NOMO-1 treated with dmso at 0.1 percent for 144 hours (cell line): ENCODE results near the gene CSTPP1.
"Not testable (repeated sequence)": the region's sequence is repeated elsewhere in the genome, so short reads cannot be mapped to it uniquely, and the experiment has no call there.

Experiments used
- DNase-seq: peaks from one replicate; lab custom pipeline; 2025; ENCODE audit not compliant: unreplicated experiment; lab: John Stamatoyannopoulos, UW

Gene CSTPP1

DNA sequence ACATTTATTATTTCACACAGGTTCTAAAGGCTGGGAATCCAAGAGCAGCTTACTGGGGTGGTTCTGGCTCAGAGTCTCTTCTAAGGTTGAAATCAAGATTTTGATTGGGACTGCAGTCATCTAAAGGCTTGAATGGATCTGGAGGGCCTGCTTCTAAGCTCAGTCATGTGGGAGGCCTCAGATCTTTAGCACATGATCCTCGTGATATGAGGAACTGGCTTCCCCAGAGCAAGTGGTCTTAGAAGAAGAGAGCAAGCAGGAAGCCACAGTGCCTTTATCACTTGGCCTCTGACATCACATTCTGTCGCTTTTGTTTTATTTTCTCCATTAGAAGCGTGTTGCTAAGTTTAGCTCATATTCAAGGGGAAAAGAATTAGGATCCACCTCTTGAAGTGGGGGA lies 151.2 kb downstream of the CSTPP1 start:
- no peak for DNase-seq

DNA sequence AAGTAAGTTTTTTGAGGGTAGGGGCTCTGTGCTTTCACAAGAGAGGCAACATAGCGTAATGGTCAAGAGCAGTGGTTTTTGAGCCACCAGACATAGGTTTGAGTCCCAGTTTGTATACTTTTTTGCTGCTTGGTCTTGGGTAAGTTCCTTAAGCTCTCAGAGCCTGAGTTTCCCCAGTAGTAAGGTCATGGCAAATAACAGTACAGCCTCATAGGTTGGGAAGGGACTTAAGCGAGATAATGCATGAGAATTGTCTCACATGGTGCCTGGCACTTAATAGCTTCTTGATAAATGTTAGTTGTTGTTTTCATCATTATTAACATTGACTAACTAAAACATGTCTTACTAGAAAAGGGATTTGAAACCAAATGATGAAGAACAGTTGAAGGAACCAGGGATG lies 157.0 kb downstream of the CSTPP1 start:
- no peak for DNase-seq

DNA sequence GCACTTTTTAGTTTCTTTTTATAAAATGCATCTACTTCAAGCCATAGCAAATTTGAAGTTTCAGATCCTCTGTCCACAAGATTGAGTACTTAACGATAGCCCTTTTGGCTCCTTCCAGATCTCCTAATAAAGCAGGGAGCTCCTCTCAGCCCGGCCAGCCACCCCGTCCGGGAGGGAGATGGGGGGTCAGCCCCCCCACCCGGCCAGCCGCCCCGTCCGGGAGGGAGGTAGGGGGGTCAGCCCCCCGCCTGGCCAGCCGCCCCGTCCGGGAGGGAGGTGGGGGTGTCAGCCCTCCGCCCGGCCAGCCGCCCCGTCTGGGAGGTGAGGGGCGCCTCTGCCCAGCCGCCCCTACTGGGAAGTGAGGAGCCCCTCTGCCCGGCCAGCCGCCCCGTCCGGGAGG lies 160.3 kb downstream of the CSTPP1 start:
- not testable (repeated sequence) for DNase-seq

DNA sequence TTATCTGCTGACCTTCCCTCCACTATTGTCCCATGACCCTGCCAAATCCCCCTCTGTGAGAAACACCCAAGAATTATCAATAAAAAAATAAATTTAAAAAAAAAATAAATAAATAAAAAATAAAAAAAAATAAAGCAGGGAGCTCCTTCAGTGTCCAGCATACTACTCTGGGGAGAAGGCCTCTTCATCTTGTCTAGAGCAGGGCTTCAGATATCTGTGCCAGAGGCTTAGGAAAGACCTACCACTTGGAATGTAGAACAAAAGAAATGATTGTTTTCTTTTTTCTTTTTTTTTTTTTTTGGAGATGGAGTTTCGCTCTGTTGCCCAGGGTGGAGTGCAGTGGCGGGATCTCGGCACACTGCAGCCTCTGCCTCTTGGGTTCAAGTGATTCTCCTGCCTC lies 161.7 kb downstream of the CSTPP1 start:
- not testable (repeated sequence) for DNase-seq

DNA sequence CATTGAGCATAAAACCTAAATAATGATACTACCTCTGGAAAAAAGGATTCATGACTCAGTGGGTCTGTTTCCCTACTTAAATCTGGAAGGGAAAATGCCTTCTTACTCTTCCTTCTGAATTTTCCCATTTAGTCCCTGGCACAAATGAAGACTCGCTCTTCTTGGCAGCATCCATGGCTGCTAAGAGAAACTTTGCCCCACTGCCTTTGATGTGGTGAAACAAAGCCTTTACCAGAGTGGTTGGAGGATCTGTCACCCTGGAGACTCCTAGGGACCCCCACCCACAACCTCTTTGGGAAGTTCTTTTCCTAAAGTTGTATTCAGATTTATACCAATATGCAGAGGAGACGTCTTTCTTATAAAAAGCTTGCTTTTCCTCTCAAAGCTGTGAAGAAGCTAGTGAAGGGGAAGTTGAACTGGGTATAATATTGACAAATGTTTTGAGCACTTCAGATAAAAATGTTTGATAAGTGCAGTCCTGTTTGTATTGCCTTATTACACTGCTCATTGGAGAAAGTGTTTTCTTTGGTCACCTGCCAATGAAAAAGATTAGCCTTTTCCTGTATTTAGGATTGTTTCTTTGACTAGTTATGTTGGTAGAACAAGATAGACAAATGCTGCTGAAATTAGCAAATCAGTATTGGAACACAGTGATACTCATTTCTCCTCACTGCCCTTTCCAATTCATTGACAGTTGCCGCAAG lies 162.8 kb downstream of the CSTPP1 start:
- DNase-seq: no peak

DNA sequence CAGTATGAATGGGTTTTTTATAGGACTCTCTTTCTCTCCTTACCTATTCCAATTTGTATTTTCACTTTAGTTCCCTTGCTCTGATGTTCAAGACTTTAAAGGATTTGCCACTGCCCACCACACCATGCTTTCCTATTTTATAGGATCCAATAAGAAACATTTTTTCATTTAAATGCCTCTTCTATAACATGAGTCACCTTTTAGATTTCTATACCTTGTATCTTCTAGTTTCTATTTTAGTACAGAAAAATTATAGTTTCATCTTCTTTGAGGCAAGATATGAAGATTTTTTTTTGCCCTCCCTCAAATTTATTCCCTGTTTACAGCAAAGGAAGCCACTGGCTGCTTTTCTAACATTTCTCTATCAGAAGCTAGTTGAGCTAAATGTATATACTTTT lies 163.4 kb downstream of the CSTPP1 start:
- DNase-seq: no peak

DNA sequence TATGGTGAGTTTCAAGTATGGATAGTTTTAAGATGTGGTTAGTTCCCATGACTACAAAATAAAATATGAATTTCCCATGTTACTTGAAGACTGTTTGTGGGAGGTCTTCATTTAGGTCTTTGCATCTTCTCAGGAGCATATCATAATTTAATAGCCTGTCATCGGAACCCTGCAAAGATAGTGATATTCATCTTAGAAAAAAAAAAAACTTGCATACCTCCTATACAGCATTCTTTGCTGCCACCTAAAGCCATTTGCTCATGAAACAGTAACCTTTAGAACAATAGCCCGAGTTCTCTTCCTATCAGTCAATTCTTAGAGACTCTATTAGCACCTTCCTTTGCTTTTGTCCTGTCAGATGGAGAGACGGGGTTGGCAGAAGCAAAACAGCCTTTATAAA lies 164.8 kb downstream of the CSTPP1 start:
- DNase-seq: no peak

DNA sequence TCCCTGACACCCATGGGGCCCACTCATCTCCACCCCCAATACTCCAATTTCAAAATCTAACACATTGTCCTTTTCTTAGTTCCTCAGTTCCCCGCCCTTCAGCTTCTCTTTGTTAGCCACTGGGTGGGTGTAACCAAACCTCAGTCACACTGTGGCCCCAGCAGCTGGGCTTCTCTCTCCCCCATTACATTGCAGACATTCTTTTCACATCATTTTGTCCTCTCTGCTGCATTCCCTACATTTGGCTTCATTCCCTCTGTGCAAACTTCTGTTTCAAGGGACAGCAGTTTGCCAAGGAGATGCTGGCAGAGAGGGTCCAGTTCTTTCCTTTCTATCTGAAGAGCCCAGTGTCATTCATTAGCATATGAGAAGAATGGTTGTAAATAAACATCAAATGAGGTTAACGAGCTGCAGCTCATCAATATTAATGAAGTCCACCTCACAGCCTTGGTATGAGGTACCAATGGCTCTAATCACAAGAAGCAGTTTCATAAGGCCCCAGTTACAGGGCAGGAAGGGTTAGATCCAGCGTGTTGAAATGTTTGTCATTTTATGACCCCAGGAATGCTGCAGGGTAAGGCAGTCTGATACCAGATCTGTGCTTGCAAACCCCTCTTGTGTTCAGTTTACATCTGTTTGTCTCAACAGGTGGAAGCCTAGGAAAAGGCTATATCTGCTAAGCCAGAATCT lies 167.8 kb downstream of the CSTPP1 start:
- no peak for DNase-seq

DNA sequence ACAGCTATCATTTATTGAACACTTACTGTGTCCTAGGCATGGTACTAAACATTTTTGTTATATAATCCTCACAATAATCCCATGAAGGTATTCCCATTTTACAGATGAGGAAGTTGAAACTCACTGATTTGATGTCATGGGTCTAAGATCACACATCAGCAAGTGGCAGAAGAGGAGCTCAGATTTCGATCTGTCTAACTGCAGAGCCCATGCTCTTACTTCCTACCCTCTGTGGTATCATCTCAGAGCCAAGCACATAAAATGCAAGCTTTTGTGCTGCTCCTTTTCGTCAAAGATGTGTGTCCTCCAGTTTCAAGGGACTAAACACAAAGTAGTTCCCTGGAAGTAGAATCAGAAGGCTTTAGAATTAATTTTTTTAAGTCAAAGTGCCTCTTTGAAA lies 169.0 kb downstream of the CSTPP1 start:
- DNase-seq: no peak

DNA sequence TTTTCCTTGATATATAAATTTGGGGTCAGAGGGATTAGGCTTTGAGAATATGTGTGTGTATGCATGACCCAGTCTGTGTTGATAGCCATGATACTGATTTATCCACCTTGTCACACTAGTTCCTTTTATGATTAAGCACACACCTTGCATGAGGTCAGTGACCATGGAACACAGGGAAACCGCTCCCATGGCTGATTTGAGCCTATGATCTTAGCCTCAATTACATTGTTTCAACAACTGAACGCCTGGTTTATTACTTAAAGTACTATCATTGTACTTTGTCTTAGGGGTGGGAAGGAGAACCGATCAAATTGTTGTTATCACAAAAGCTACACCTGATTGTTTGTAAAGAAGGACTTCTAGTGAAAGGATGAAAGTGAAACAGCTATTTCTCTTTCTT lies 169.4 kb downstream of the CSTPP1 start:
- DNase-seq: no peak

DNA sequence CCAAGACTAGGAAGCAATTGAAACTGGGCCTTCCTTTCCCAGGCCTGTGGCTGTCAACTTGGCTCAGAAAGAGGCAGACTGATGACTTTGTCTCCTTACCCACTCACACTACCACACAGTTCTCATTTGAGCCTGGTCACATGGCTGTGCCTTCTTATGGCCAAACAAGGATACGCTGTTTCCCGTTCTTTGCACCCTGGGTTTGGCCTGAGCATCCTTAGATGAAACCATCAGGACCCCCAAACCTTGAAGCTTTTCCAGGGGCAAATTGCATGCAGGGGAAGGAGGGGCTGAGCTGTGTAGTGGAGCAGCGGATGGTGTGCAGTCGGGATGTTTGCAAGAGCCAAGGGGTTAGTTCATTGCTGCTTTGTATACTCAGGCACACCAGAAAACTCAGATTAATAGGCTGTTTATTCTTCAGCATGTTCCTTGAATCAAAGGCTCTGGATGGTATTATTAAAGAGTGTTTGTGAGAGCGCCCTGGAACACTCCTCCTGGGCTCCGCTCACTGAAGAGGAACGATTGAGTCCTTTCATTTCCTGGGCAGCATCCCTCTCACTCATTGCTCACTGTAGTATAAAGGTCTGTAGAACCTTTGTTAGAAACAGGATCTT lies 170.3 kb downstream of the CSTPP1 start:
- no peak for DNase-seq

DNA sequence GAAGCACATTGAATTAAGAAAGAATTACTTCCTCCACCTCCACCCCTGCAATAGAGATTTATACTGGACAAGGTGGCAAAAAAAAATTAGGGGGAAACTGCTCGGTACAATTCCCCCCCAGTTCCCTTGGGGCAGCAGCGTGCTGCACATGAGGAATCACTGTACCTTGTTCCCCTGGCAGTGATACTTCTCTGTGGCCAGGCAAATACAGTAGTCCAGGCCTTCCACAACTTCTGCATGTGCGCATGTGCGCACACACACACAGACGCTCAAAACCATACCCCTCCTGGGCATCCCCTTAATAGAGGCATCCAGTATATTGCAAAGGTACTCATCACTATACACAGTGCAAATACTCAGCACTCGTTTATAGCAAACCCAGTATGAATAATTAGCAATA lies 171.2 kb downstream of the CSTPP1 start:
- DNase-seq: no peak

DNA sequence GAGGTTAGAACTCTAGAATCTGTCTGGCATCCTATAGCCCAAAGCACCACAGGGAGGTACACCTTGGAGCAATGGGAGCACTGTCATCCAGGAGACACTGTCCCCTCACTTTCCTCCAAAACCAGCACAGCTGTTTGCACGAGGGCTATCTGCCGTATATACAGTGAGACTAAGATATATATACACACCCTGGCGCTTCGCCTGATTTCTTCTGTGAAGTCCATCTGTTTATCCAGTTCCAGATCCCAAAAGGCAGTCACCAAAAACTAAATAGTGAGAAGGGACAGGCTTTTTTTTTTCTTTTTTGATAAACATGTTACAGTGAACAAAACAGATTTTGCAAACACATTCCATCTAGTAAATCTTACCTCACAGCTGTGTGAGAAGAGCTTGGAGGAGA lies 171.7 kb downstream of the CSTPP1 start:
- DNase-seq: no peak

DNA sequence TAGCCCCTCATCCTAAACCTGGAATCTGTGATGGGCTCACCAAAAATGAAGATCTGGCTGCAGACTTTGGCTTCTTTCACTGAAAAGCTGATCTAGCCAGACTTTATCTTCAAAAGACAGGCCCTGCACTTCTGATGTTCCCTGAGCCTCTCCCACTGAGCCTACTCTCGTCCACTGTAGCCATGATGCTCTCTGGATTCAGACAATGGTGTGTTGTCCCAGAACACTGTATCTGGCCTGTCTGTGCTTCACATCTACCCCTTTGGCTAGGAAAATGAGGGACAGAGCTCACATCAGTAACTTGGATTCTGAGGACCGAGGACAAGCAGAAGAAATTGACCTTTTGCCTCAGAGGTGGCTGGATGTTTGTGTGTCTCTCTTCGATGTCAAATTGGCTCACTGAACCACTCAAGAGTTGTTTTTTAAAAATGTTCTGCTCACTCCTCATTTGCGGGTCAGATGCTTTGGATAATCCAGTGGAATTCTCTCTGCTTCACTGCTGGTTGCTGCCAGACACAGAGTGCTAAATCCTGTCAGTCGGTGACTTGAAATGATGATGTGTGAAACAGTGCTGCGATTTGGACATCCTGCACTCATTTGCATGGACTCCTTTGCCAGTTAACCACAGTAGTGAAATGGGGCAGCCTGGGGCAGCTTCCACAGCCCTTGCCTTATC lies 172.6 kb downstream of the CSTPP1 start:
- no peak for DNase-seq

DNA sequence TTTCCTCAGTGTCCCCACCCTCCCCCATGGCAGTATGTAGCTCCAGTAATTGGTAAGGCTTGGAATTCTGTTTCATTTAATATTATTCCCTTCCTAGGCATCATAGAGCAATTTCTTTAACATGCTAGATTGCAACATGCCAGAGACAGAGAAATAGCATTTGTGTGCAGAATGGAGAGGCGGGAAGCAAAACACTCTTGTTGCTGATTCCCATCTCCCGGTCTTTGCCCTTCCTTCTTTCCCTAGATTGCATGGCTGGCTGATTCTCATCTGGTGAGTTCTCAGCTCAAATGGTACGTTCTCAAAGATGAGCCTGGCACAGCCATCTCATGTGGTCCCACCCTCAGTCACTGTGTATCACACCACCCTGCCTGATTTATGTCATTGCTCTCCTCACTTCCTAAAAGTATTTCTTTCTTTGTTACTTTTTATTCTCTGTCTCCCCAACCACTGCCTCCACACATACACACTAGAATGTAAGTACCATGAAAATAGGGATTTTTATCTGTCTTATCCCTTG lies 173.2 kb downstream of the CSTPP1 start:
- no peak for DNase-seq

DNA sequence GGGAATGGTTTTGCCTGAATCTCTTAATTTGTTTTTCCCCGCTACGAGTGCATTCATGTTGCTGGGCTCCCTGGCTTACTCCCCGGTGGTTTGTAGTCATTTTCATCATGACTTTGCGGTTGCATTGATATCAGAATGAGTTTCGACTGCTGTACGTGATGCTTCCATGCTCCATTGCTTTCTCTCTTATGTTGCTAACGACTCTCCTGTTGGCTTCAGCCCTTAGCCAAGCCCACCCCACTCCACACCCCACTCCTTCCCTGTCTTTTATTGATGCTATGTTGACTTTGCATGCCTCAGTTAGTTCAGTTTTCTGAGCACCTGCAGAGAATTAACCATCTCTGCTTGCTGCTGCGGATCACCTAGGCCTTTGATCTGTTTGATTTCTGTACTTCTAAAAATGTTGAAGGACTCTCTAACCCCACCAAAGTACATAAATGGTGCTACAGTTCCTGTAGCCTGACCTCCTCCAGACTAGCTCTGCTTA lies 174.8 kb downstream of the CSTPP1 start:
- DNase-seq: no peak

DNA sequence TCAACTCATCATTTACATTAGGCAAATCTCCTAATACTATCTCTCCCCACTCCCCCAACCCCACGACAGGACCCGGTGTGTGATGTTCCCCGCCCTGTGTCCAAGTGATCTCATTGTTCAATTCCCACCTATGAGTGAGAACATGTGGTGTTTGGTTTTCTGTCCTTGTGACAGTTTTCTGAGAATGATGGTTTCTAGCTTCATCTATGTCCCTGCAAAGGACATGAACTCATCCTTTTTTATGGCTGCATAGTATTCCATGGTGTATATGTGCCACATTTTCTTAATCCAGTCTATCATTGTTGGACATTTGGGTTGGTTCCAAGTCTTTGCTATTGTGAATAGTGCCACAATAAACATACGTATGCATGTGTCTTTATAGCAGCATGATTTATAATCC lies 176.4 kb downstream of the CSTPP1 start:
- DNase-seq: not testable (repeated sequence)

DNA sequence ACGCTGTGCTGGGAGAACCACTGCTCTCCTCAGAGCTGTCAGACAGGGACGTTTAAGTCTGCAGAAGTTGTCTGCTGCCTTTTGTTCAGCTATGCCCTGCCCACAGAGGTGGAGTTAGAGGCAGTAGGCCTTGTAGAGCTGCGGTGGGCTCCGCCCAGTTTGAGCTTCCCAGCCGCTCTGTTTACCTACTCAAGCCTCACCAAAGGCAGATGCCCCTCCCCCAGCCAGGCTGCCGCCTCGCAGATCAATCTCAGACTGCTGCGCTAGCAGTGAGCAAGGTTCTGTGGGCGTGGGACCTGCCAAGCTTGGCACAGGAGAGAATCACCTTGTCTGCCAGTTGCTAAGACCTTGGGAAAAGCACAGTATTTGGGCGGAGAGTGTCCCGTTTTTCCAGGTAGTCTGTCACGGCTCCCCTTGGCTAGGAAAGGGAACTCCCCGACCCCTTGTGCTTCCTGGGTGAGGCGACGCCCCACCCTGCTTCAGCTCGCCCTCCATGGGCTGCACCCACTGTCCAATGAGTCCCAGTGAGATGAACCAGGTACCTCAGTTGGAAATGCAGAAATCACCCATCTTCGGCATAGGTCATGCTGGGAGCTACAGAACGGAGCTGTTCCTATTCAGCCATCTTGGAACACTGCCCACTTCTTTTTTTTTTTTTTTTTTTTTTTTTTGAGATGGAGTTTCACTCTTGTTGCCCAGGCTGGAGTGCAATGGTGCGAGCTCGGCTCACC lies 182.6 kb downstream of the CSTPP1 start:
- not testable (repeated sequence) for DNase-seq

DNA sequence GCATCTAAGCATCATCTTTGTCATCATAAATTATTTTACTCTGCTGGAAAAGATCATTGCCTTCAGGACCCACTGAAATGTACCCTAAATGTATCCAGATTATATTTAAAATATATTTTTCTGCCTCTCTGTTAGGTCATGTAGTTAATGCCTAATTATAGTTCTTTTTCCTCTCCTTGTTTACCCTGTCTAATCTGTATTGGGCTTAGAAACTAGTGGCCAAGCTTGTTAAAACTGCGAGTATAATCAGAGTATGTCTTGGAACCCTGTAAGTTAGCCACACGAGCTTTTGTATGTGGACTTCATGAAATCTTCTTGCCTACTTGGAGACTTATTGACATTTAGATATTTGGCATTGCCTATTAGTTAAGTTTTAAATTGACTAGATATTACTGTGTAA lies 184.5 kb downstream of the CSTPP1 start:
- no peak for DNase-seq

DNA sequence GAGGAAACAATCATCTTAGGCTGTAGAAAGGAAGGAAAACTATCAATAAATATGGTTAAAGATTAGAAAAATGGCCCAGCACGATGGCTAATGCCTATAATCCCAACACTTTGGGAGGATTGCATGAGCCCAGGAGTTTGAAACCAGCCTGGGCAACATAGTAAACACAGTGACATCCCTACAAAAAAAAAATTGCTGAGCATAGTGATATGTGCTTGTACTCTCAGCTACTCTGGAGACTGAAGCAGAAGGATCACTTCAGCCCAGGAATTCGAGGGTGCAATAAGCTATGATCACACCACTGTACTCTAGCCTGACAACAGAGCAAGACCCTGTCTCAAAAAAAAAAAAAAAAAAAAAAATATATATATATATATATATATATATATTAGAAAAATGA lies 185.2 kb downstream of the CSTPP1 start:
- DNase-seq: no peak

DNA sequence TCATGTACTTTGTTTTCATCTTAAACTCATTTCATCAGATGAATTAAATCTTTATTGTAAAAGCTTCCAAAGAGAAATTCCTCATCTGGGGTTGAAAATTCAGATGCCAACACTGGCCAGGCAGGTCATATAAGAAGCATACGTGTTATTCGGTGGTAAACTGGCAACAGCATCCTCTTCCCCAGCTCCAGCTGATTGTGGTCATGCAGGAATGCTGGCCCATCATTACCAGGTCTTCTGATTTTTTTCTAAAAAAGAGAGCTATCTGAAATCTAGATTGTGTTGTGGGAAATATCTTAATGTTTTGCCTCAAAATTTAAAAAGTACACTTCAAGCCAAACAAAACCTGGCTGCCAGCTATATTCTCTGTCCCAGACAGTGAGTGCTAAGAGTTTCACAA lies 186.5 kb downstream of the CSTPP1 start:
- DNase-seq: no peak
